IgD-negative memory B cell (primary cell): ENCODE results near the gene SHH. TPM values are rescaled to one million over a fixed set of nuclear protein-coding genes. Genes with fewer than 3 reads are reported as not detected.
"Not testable (repeated sequence)": the region's sequence is repeated elsewhere in the genome, so short reads cannot be mapped to it uniquely, and the experiment has no call there.

ENCODE experiments used
- H3K27ac Mint-ChIP-seq, 3 donors: one replicate each; pipeline ENCODE4 v1.8.0; 2020 to 2022; ENCODE audit warnings: mild to moderate bottlenecking in 3 of 3, mixed read lengths in 3 of 3, moderate library complexity in 1 of 3
- H3K27me3 Mint-ChIP-seq: one replicate; pipeline ENCODE4 v1.8.0; 2021; ENCODE audit warnings: mixed read lengths
- H3K36me3 Mint-ChIP-seq: one replicate; pipeline ENCODE4 v1.8.0; 2020; ENCODE audit warnings: mild to moderate bottlenecking, mixed read lengths
- H3K4me1 Mint-ChIP-seq, 3 donors: one replicate each; pipeline ENCODE4 v1.8.0; 2020 to 2022; ENCODE audit warnings: mixed read lengths in 3 of 3, mild to moderate bottlenecking in 1 of 3
- H3K4me3 Mint-ChIP-seq, 4 donors: one replicate each; pipeline ENCODE4 v1.8.0; 2020 to 2022; ENCODE audit warnings: mild to moderate bottlenecking in 4 of 4, mixed read lengths in 4 of 4, moderate library complexity in 3 of 4
- H3K9me3 Mint-ChIP-seq, 3 donors: one replicate each; pipeline ENCODE4 v1.8.0; 2020 to 2021; ENCODE audit warnings: mixed read lengths in 3 of 3, mild to moderate bottlenecking in 1 of 3
- polyA plus RNA-seq: library from polyadenylated mRNA; unstranded; fragments of 300-500 nt; fragmentation: Illumina TruSeq; gene quantifications from one replicate; pipeline ENCODE4 v1.2.3, GENCODE V29; 2021

Gene SHH
- polyA plus RNA-seq, 1 donor from 2014 or later: not detected

DNA sequence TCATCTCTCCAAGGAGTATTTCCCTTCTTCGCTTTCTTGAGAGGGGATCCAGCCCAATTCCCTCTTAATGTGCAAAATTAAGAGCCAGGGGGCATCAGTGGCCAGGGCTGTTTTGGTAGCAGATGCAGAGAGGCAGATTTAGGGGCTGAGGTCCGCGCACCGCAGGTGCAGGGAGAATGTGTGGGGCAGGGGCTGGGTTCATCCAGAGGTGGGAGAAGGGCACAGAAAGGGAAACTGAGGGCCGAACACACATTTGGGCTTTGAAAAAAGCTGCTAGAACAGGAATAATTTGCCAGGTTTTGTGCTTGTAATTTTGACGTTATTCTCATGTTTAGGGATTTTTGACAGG, 6.5 kb upstream of the SHH start:
- Mint-ChIP-seq H3K27me3 (peaks cover 40% of the 10 kb centered on the region), H3K27ac (no peak overlapping the region), H3K4me1 (peaks cover 0 to 4% (median 2%) of the 10 kb centered on the region in 3 donors)

DNA sequence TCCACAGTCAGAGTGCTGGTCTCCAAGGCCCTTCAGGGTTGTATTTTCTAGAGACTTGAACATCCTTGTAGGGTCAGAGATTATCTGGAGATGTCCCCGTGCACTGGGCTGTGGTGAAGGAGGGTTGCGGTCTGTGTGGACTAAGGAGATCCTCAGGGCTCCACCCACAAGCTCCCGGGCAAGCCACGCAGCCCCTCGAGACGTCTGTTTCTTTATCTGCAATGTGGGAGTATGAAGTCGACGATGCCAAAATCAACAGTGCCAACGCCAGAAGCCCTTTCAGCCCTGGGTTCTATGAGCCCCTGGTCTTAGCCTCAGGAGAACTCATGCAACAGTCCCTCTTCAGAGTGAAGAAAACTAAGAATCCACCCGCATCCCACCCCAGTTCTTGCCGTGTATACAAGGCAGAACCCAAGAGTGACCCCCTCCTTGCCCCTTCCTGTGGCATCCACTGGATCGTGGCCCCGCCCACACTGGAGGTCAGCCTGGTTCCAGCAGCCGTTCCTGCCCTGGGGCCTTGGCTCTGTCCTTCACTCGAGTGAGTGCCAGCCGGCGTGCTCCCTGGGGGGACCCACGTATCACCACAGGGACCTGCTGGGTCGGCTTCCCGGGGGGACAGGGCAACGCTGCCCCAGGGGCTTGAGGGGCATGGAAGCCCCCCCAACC, 6.0 kb upstream of the SHH start:
- Mint-ChIP-seq H3K27ac (no peak overlapping the region), H3K4me3 (peak overlapping the region in 1 of 4 donors; percentile 84), H3K36me3 (peaks cover 2% of the 10 kb centered on the region), H3K9me3 (peaks cover 0 to 2% (median 0%) of the 10 kb centered on the region in 3 donors), H3K27me3 (peaks cover 43% of the 10 kb centered on the region), H3K4me1 (peaks cover 0 to 4% (median 2%) of the 10 kb centered on the region in 3 donors)

More for the DNA sequence above, 6.5 kb upstream of the SHH start:
- no peak overlapping the region for H3K4me3 Mint-ChIP-seq
- H3K9me3 Mint-ChIP-seq: peaks cover 0 to 2% (median 0%) of the 10 kb centered on the region in 3 donors
- peaks cover 2% of the 10 kb centered on the region for H3K36me3 Mint-ChIP-seq

DNA sequence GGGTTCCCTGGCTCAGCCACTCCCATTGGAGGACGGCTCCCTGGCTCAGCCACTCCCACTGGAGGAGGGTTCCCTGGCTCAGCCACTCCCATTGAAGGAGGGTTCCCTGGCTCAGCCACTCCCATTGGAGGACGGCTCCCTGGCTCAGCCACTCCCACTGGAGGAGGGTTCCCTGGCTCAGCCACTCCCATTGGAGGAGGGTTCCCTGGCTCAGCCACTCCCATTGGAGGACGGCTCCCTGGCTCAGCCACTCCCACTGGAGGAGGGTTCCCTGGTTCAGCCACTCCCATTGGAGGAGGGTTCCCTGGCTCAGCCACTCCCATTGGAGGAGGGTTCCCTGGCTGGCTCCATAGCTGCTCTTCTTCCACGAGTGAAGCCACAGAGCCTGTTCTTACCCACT, 5.3 kb upstream of the SHH start:
- not testable (repeated sequence) for H3K4me1 Mint-ChIP-seq, H3K9me3 Mint-ChIP-seq, H3K27ac Mint-ChIP-seq, H3K4me3 Mint-ChIP-seq, H3K36me3 Mint-ChIP-seq
- H3K27me3 Mint-ChIP-seq: peaks cover 42% of the 10 kb centered on the region

GRCh38 chr7:155816996-155817395, 4.7 kb upstream of the SHH start:
- H3K36me3 Mint-ChIP-seq: peaks cover 2% of the 10 kb centered on the region
- no peak overlapping the region for H3K27ac Mint-ChIP-seq
- peaks cover 43% of the 10 kb centered on the region for H3K27me3 Mint-ChIP-seq

DNA sequence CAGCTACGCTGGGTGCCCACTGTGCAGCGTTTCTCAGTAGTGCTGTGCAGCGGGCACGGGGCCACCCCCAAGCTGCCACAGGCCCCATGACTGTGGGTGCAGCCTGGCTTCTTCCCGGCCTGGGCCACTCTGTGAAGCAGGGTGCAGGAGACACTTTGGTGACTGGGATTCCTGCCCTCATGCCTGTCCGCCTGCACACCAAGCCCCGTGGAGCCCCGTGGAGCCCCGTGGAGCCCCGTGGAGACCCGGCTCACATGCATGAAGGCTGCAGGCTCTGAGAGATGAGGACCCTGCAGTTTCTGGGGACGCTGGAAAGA, 3.9 kb upstream of the SHH start:
- H3K4me1 Mint-ChIP-seq: peaks cover 6 to 11% (median 9%) of the 10 kb centered on the region in 3 donors
- H3K4me3 Mint-ChIP-seq: no peak overlapping the region
- peaks cover 2% of the 10 kb centered on the region for H3K36me3 Mint-ChIP-seq
- H3K27ac Mint-ChIP-seq: no peak overlapping the region
- peaks cover 48% of the 10 kb centered on the region for H3K27me3 Mint-ChIP-seq
- peaks cover 0 to 2% (median 0%) of the 10 kb centered on the region in 3 donors for H3K9me3 Mint-ChIP-seq

More at GRCh38 chr7:155816996-155817395, 4.7 kb upstream of the SHH start:
- Mint-ChIP-seq H3K9me3 (peaks cover 0 to 2% (median 0%) of the 10 kb centered on the region in 3 donors), H3K4me3 (no peak overlapping the region), H3K4me1 (peaks cover 4 to 6% (median 5%) of the 10 kb centered on the region in 3 donors)

DNA sequence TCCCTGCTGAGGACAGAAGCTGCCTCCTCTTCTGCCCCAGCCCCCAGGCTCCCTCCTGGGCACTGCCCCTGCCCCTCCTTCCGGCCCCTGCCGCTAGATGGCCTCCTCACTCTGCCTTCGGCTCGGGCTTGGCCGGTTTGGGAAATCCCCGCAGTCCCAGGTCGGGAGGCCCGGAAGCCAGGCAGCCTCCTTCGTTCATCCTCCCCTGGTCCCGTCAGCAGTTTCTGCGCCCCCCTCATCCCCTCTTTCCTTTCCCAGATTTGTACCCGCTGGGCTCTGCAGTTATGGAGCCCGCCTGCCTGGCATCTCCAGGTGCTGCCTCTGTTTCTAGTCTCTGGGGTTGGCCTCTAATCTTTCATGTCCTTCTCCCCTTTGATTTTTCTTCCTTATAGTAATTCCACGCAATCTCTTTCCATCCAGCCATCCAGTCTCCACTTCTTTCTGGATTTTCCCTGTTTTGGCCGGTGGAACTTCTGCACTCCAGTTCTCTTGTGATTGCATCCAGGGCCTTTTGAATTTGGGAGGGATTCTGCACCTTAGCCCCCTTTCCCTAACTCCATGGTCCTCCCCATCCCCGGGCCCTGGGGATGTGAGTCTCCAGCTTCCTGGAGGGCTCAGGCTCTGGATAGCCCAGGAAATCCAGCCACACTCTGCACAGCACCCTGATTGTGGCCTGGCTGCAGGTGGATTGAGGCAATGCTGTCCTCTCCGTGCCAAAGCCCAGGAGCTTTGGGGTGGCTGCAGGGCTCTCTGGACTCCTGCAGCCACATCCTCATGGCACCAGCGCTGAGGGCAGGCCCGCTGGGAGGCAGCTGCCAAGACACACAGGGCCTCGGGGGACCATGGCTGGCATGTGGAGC, 3.3 kb upstream of the SHH start:
- Mint-ChIP-seq H3K9me3 (peaks cover 0 to 2% (median 0%) of the 10 kb centered on the region in 3 donors), H3K36me3 (peaks cover 2% of the 10 kb centered on the region), H3K4me1 (peaks cover 9 to 12% (median 9%) of the 10 kb centered on the region in 3 donors), H3K4me3 (peak overlapping the region in 2 of 4 donors; percentile 73 to 78), H3K27me3 (peaks cover 49% of the 10 kb centered on the region), H3K27ac (no peak overlapping the region)

DNA sequence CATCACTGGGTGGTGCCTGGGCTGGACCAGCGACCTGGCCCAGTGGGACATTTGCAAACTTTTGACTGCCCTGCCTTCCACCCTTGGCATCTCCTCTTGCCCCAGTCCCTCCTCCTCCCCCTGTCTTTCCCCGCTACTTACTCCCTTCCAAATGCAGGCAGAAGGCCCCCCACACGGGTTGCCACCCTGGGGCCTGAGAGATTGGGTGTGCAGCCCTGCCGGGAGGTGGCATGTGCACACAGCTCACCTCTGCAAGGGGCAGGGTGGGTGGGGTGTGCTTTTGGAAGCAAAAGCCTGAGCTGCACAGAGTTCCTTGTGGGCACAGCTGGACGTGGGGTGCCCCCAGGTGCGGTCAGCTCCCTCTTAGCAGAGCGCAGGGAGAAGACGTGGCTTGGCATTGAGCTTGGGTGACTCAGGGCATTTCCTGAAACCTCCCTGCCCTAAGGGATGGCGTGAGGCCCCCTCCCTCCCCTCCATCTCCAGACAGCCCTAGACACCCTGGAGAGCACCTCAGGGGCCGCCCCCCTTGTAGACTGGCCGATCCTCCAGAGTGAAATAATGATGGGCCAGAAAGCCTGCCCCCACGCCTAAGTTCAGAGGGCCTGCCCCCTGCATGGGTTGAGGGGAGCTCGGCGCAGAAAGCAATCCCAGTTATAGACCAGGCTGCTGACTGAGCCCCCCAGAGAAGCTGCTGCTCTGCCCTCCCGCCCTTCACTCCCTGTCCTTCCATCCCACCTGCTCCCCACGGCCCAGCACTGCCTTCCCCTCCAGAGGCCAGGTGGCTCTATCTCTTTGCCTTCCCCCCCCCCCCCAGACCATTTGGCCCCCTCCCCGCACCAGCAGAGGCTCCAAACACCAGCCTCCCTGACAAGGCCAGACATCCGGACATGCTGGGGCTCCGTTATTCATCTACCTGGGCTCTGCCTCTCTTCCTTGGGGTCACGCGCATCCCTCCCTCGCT, 2.3 kb upstream of the SHH start:
- Mint-ChIP-seq H3K4me1 (peaks cover 9 to 12% (median 9%) of the 10 kb centered on the region in 3 donors), H3K27ac (no peak overlapping the region), H3K9me3 (peaks cover 0 to 2% (median 0%) of the 10 kb centered on the region in 3 donors), H3K36me3 (peaks cover 2% of the 10 kb centered on the region), H3K4me3 (no peak overlapping the region), H3K27me3 (peaks cover 48% of the 10 kb centered on the region)

DNA sequence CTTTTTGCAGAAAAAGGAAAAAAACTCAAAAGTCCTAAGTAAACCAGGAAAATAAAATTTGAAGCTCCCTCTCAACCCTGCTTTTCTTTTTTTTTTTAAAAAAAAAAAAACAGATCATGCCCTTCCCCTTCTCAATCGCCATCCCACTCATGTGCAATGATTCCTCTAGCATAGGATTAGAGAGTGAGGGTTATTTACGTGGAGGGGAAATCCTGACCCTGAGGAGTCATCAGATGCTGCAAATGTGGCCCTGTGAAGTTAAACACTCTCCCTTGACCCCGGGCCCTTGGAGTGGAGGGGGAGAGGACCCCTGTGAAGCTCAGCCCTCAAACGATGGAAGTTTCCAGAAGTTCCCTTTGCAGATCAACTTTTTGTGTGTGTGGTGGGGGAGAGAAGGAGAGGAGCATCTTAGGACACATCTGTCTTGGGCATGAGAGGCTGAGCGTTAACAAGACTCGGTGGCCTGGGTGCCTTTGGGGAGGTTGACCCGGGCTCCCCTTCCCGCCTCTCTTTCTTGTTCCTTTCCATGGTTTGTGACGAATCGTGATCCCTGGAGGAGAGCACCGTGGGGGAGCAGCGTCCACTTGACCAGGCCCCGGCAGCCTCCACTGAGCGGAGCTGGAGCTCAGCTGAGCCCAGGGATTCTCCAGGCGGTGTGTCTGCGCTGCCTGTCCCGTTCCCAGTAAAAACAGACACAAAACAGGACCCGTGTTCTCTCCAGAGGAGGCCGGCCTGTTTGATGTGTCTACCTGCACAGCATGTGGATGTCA, 1.5 kb upstream of the SHH start:
- no peaks in the 10 kb centered on the region for H3K36me3 Mint-ChIP-seq
- H3K9me3 Mint-ChIP-seq: peaks cover 0 to 2% (median 0%) of the 10 kb centered on the region in 3 donors
- H3K27me3 Mint-ChIP-seq: peaks cover 47% of the 10 kb centered on the region
- H3K4me3 Mint-ChIP-seq: peak overlapping the region in 1 of 4 donors; percentile 28
- H3K27ac Mint-ChIP-seq: no peak overlapping the region
- peaks cover 9 to 13% (median 10%) of the 10 kb centered on the region in 3 donors for H3K4me1 Mint-ChIP-seq

DNA sequence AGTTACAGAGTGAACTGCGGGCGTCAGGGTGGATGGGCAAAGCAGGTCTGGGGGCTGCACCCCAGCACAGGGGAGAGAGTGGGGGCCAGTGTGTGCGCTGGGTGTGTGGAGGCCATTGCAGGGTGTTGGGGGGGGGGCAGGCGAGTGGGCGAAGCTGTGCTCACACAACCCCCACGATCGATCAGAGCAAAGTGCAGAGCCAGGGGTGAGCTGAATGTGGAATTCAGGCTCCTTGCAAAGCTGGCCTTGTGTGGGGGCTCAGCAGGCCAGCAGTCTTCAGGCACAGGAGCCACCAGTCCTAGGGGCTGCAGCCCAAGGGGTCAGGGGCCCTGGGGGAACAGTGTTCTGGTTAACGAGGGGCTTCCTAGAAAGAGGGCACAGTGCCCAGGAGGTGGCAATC, 862 bp upstream of the SHH start:
- no peaks in the 10 kb centered on the region for H3K9me3 Mint-ChIP-seq
- H3K4me3 Mint-ChIP-seq: peak overlapping the region in 1 of 4 donors; percentile 47
- peaks cover 9 to 13% (median 10%) of the 10 kb centered on the region in 3 donors for H3K4me1 Mint-ChIP-seq
- no peak overlapping the region for H3K27ac Mint-ChIP-seq
- H3K36me3 Mint-ChIP-seq: no peaks in the 10 kb centered on the region
- peaks cover 48% of the 10 kb centered on the region for H3K27me3 Mint-ChIP-seq

GRCh38 chr7:155811560-155811894, 736 bp downstream of the SHH start:
- Mint-ChIP-seq H3K4me1 (peaks cover 9 to 15% (median 12%) of the 10 kb centered on the region in 3 donors), H3K4me3 (peak overlapping the region in 3 of 4 donors; percentile 28 to 63 (median 61)), H3K27me3 (peaks cover 61% of the 10 kb centered on the region), H3K9me3 (no peaks in the 10 kb centered on the region), H3K27ac (peak overlapping the region in 2 of 3 donors; percentile 23 to 71), H3K36me3 (no peaks in the 10 kb centered on the region)

DNA sequence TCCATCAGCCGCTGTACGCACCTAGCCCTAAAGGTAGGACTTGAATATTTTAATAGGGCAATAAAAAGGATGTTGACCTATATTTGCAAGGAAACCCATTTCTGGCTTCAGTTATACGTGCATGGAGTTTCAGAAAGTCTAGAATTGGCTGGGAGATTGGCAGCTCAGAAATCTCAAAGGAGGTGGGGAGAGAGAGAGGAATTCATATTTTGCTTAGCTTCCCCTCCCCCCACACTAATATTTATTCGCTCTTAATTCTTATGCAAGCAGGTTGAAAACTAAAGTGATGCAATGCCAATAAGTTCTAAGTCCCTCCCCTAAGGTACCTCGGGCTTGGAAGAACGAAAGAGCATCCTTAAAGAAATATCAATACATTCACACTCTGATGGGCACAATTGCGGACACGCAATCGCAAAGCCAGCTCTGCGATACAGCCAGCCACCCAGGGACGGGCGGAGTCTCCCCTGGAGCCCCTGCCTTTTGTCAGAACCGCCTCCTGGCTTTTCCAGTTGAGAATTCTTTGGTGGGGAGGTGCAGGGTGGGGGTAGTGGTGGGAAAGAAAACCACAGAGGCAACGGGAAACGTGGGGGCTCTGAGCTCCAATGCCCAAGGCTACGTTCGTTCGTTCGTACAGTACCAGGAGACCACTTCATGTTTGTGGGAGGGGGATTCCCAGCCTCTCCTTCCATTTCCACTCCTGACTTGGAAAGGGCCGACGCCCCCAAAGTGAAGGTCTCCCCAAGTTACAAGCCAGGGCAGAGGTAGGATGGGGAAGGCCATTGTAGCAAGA, 1.3 kb downstream of the SHH start:
- H3K9me3 Mint-ChIP-seq: no peaks in the 10 kb centered on the region
- no peaks in the 10 kb centered on the region for H3K36me3 Mint-ChIP-seq
- H3K4me1 Mint-ChIP-seq: peaks cover 9 to 15% (median 13%) of the 10 kb centered on the region in 3 donors
- peaks cover 65% of the 10 kb centered on the region for H3K27me3 Mint-ChIP-seq
- H3K27ac Mint-ChIP-seq: peak overlapping the region in 1 of 3 donors; percentile 8
- peak overlapping the region in 2 of 4 donors; percentile 19 to 33 for H3K4me3 Mint-ChIP-seq

DNA sequence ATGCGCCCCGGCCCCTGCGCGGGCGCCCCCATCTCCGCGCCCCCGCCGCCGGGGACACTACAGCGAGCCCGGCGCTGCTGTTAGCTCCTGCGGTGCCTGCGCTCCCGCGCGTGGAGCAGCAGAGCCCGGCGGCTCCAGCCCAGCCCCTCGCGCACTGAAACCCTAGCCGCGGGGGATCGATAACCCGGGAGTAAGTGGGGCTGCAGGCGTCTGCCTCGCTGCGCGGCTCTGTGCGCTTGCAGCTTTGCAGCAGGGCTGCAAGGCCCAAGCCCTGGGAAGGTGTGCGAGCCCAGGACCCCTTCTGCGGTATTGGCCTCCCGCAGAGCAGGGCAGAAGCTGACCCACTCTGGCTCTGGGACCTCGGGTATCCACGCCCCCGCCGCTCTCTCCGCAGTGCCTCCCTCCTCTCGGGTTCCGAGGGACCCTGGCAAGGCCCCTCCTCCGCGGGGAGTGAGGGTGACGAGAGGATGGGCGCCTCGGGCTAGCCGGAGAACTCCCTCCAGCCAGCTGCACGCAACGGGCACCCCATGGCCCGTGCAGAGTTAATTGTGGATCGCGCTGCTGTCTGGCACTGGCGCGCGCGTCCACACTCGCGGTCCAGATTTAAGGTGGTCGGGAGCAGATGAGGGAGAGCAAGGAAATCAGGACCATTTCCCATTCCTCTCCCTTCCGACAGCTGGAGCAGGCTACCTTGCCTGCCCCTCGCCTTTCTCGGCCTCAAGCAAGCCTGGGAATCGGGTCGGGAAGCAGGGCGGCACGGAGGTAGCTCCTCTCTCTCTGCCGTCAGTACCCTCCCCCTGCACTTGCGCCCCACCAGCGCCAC, 2.1 kb downstream of the SHH start:
- Mint-ChIP-seq H3K9me3 (no peaks in the 10 kb centered on the region), H3K36me3 (no peaks in the 10 kb centered on the region), H3K27me3 (peaks cover 63% of the 10 kb centered on the region), H3K4me3 (no peak overlapping the region), H3K4me1 (peaks cover 9 to 13% (median 10%) of the 10 kb centered on the region in 3 donors), H3K27ac (peak overlapping the region in 1 of 3 donors; percentile 8)
